ENCODE measurements around the gene WDR11. TPM values are rescaled to one million over a fixed set of nuclear protein-coding genes. Genes with fewer than 3 reads are reported as not detected.

The WDR11 gene
- total RNA-seq, 1 donor from 2014 or later, result 31.9 TPM

- TF ChIP-seq CTCF (conservative IDR thresholded peaks at IDR 0.05; ENCODE audit: low read depth, low read length), result no peak
- H3K4me3 ChIP-seq (ENCODE audit: low read depth, low read length), result no peak overlapping the region
- DNase-seq (ENCODE audit: low read depth), result no peak
These were observed 38.1 kb upstream of the WDR11 start for GRCh38 chr10:120813085-120813484.

GRCh38 chr10:120818301-120818700 is 32.9 kb upstream of the WDR11 start:
- TF ChIP-seq CTCF (conservative IDR thresholded peaks at IDR 0.05; ENCODE audit: low read depth, low read length), result no peak
- H3K4me3 ChIP-seq (ENCODE audit: low read depth, low read length), result no peak overlapping the region
- DNase-seq (ENCODE audit: low read depth), result no peak

DNA sequence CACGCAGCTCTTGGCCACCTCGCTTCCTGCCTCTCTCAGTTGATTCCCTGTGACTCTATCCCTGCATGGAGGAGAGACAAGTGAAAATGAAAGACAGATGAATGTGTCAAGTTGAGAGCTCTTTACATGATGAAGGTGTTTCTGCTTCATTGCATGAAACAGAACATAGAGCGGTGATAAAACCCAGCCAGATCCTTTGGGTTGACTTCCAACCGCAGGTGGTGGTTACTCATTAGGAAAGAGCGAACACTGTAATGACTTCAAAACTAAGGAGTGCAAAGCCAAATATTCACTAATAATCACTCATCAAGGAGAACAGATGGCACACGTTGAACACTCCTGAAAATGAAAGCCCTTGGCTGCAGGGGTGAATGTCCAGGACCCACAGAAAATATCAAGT is 31.8 kb upstream of the WDR11 start:
- DNase-seq (ENCODE audit: low read depth), result no peak
- no peak for TF ChIP-seq CTCF (conservative IDR thresholded peaks at IDR 0.05; ENCODE audit: low read depth, low read length)
- H3K4me3 ChIP-seq (ENCODE audit: low read depth, low read length), result no peak overlapping the region

DNA sequence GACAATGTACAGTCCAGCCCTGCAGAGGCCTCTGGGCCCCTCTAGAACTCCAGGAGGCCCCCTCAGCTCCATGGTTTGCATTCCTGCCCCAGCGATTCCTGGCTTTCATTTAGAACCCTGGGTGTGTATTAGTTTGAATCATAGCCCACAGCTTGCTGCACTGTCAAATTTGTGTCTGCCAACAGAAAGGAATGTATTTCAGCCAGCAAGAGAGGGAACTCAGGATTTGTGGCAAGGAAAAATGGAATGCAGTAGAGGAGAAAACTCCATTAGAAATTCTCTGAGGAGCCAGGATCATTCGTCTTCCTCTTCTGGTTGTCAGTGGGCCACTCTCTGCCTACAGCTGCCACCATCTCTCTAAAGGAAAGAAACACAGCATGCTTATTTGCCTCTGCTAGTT is 27.9 kb upstream of the WDR11 start:
- no peak for TF ChIP-seq CTCF (conservative IDR thresholded peaks at IDR 0.05; ENCODE audit: low read depth, low read length)
- DNase-seq (ENCODE audit: low read depth), result no peak
- H3K4me3 ChIP-seq (ENCODE audit: low read depth, low read length), result no peak overlapping the region

DNA sequence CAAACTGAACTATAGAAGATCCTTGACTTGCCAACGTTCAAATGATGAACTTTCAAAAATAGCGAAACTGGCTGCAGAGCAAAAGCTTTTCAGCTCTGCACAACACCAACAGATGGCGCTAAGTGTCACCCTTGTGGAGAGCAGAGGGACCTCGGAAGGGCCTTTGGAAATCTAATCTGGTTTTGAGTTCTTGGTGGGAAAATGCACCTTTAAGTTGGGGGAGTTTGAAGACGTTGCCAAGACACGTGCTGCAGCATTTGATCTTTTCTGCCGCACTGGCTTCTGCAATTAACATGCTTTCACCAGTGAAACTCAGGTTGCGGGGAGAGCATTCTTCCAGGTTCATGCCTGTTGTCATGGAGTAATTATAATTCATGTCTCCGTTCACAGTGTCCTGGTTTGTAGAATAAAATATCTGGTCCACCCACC is 26.3 kb upstream of the WDR11 start:
- H3K4me3 ChIP-seq (ENCODE audit: low read depth, low read length), result no peak overlapping the region
- peak; percentile 82 for TF ChIP-seq CTCF (conservative IDR thresholded peaks at IDR 0.05; ENCODE audit: low read depth, low read length)
- no peak for DNase-seq (ENCODE audit: low read depth)

DNA sequence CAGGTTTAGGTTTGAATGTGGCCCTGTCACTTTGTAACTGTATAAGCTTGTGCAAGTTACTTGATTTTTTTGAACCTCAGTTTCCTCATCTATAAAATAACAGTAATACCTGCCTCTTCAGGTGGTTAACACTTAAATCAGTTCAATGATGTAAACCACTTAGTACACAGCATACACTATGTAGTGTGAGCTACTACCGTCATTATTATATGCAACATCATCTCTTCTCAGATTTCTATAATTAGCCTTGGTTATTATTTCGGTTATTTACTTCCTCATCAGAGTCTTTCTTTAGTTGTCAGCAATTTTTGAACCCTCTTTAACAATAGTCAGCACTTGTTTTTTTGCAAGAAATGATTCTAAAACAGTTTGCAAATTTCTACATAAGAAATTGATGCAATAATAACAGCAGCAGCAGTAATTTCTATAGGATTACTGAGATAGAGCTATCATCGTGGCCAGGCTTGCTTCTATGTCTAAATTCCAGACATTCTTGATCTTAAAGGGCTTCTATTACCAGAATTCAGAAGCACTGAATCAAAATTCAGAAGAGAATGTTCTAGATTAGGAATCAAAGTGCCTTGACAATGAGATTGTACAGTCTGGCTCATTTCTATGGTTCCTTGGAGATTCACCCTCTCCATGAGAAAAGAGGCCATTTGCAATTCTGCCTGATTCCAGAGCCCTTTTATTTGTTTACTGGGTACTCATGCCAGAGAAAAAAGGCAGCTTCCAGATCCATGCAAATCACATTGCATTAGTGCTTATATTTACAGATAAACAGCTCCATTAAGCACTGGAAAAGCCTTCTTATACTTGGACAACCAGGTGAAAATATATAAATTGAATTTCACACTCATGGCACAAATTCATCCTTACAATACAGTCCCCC is 25.0 kb upstream of the WDR11 start:
- DNase-seq (ENCODE audit: low read depth), result no peak
- TF ChIP-seq CTCF (conservative IDR thresholded peaks at IDR 0.05; ENCODE audit: low read depth, low read length), result no peak
- no peak overlapping the region for H3K4me3 ChIP-seq (ENCODE audit: low read depth, low read length)
